PC-3 (cell line): ENCODE data around the gene RFLNA. TPM values are rescaled to one million over a fixed set of nuclear protein-coding genes. Genes with fewer than 3 reads are reported as not detected.

Source experiments
- ATAC-seq: fragments of 200-7000 bp; cut with Tn5 transposase; 2 replicates; pipeline ENCODE4 v1.9.1; 2020; ENCODE audit warnings: mild to moderate bottlenecking, moderate library complexity
- BruUV-seq: library from RNA; stranded (reverse); fragments of 400-500 nt; replicated peaks from 2 replicates; lab custom pipeline; 2021; lab: Mats Ljungman, UMichigan
- CTCF ChIA-PET: fragments of 300-600 bp; sonication (Branson Sonifier 250); formaldehyde crosslinking; loops from one replicate; lab custom pipeline; 2022; ENCODE audit warnings: antibody characterized with exemption; lab: Charles Lee
- POLR2A ChIA-PET: fragments of 300-600 bp; sonication (Branson Sonifier 250); formaldehyde crosslinking; loops from one replicate; lab custom pipeline; 2022; ENCODE audit warnings: antibody characterized with exemption; ENCODE audit not compliant: unreplicated experiment; lab: Charles Lee
- DNase-seq: peaks from one replicate; pipeline ENCODE4 v3.0.0-alpha.2; 2015
- H2AFZ ChIP-seq: fragments of 300-600 bp; sonication (generic); 2 replicates; pipeline ENCODE4 v1.6.0; 2016; ENCODE audit warnings: antibody characterized with exemption, low read length
- H3F3A ChIP-seq: fragments of 300-600 bp; sonication (generic); one replicate; pipeline ENCODE4 v1.6.0; 2017; ENCODE audit warnings: antibody characterized with exemption, low read length, control low read depth, mild to moderate bottlenecking; ENCODE audit not compliant: unreplicated experiment
- H3K27ac ChIP-seq: fragments of 300-600 bp; sonication (generic); 2 replicates; pipeline ENCODE4 v1.5.1; 2016; ENCODE audit warnings: mild to moderate bottlenecking, low read length
- H3K27me3 ChIP-seq: fragments of 300-600 bp; sonication (generic); 2 replicates; pipeline ENCODE4 v1.6.1; 2016; ENCODE audit warnings: low read length, mixed read lengths
- H3K36me3 ChIP-seq: fragments of 300-600 bp; sonication (generic); 2 replicates; pipeline ENCODE4 v1.6.1; 2016; ENCODE audit warnings: low read depth, mixed run types, low read length, mixed read lengths
- H3K4me1 ChIP-seq: fragments of 300-600 bp; sonication (generic); 2 replicates; pipeline ENCODE4 v1.5.1; 2016; ENCODE audit warnings: low read length; ENCODE audit not compliant: insufficient read depth
- H3K4me2 ChIP-seq: fragments of 300-600 bp; sonication (generic); 2 replicates; pipeline ENCODE4 v1.6.0; 2016; ENCODE audit warnings: low read length
- H3K4me3 ChIP-seq: fragments of 300-600 bp; sonication (generic); 2 replicates; pipeline ENCODE4 v1.5.1; 2016; ENCODE audit warnings: mild to moderate bottlenecking, low read length, mixed read lengths
- H3K79me2 ChIP-seq: fragments of 300-600 bp; sonication (generic); 2 replicates; pipeline ENCODE4 v1.6.1; 2017; ENCODE audit warnings: low read length, mixed read lengths
- H3K9ac ChIP-seq: fragments of 300-600 bp; sonication (generic); 2 replicates; pipeline ENCODE4 v1.6.0; 2016; ENCODE audit warnings: mild to moderate bottlenecking, low read length
- H3K9me2 ChIP-seq: fragments of 300-600 bp; sonication (generic); replicated peaks from 2 replicates; pipeline ENCODE4 v1.6.1; 2016; ENCODE audit warnings: mixed run types, low read length, mixed read lengths
- H3K9me3 ChIP-seq: fragments of 300-600 bp; sonication (generic); 2 replicates; pipeline ENCODE4 v1.6.1; 2016; ENCODE audit warnings: low read length, mixed read lengths
- H4K20me1 ChIP-seq: fragments of 300-600 bp; sonication (generic); 2 replicates; pipeline ENCODE4 v1.6.1; 2016; ENCODE audit warnings: low read length, mixed read lengths
- CTCF ChIP-seq: fragments of 300-600 bp; sonication (generic); conservative IDR thresholded peaks from 2 replicates; pipeline ENCODE4 v1.5.1; 2017; ENCODE audit warnings: antibody characterized with exemption, low read depth, mild to moderate bottlenecking, low read length
- EZH2 ChIP-seq: fragments of 300-600 bp; sonication (generic); IDR thresholded peaks from one replicate; pipeline ENCODE4 v1.6.1; 2017; ENCODE audit warnings: antibody characterized with exemption, mild to moderate bottlenecking, low read length; ENCODE audit not compliant: unreplicated experiment
- EZH2phosphoT487 ChIP-seq: fragments of 300-600 bp; sonication (generic); IDR thresholded peaks from 2 replicates; pipeline ENCODE4 v1.6.1; 2018; ENCODE audit warnings: mild to moderate bottlenecking, antibody characterized with exemption, low read length, borderline replicate concordance
- intact Hi-C: fragments of 100-400 bp; cut with micrococcal nuclease; formaldehyde crosslinking; loops from 2 replicates; pipeline ENCODE4 v1.9.0; 2023
- total RNA-seq: library from RNA; depleted of rRNA; stranded (reverse); fragments of >200 nt; gene quantifications from 2 replicates; pipeline ENCODE4 v1.2.3, GENCODE V29; 2014

The RFLNA gene
- total RNA-seq, 1 experiment from 2014 or later: not detected

DNA sequence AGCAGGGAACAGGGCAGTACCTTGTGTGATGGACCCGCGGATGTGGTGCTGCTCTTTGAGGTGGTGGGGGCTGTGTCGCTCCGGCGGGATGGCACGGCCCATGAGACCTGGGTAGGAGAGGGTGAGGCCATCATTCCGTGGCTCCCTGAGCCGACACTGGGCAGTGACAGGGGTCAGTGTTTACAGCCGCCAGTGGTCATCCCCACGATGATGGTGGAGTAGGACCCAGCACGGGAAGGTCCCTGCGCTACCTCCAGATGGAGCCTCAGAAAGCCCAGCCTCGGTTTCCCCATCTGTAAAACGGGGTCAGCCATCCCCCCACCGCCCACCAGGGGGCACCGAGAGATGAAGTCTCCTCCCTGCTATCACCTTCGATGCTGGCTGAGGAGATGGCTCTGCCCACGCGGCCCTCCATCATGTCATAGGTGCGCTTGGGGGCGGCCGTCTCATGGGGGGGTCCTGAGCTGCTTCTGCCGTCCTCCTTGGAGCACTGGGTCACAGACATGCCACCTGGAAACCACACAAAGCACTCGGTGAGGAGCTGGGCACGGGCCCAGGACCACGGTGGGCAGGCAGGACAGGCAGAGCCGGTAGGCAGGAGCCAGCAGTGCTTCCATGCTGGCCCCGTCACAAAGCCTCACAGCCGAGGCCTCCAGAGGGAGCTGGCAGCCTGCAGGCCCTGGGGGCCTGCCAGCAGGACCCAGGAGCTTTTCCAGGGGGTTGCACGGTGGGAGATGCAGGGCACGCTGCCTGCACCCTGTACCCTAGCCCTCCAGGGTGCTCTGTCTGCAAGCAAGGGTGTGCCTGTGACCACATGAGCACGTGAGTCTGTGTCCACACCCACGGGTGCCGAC is 53.1 kb downstream of the RFLNA start:
- Histone ChIP-seq H3K4me1 (no peaks in the 10 kb centered on the region), H3K27me3 (no peaks in the 10 kb centered on the region), H3K27ac (no peak overlapping the region), H3K9me2 (no peaks in the 10 kb centered on the region), H3K4me3 (no peak overlapping the region), H3K36me3 (peaks cover 95% of the 10 kb centered on the region), H3K9ac (no peak overlapping the region), H3K79me2 (no peaks in the 10 kb centered on the region), H3K9me3 (no peaks in the 10 kb centered on the region), H4K20me1 (peaks cover 21% of the 10 kb centered on the region), H3F3A (no peaks in the 10 kb centered on the region), H2AFZ (no peak overlapping the region), H3K4me2 (no peak overlapping the region)
- ChIA-PET CTCF (no interaction called here), POLR2A (interaction anchor here (0.6 kb wide), 1 partner anchor 38 kb away, joined by 5 read pairs; no protein-coding TSS in a partner anchor)
- TF ChIP-seq EZH2 (no peak), CTCF (peak; percentile 76)
- peak; percentile 10 for ATAC-seq
- no peak for DNase-seq
- no TSS peak for BruUV-seq
- intact Hi-C loops: no loop called here

DNA sequence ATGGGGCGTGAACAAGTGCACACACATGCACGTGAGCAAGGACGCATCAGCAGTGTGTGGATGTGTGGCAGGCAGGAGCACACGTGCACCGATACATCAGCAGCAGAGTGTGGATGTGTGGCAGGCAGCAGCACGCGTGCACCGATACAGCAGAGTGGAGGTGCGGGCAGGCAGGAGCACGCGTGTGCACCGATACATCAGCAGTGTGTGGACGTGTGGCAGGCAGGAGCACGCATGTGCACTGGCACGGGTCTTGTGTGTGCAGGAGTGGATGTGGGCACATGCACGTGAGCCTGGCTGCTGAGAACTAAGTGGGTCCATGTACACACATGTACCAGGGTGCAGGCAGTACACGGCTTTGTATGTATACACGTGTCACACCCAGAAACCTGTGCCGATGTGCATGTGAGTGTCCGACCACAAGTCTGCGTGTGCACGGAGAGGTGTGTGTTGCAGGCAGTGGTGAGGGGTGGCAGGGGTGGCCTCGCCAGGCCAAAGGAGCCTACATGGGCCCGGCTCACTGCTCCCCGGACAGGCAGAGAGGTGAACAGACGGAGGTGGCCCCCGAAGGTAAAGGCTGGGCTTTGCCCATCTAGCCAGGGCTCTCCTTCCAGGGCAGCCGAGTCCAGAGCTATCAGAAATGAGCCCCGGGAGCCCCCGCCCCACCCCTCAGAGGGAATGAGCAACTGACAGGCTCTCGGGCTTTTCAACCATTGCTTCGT is 53.9 kb downstream of the RFLNA start:
- TF ChIP-seq CTCF (no peak), EZH2phosphoT487 (no peak)
- no peak for DNase-seq
- ChIA-PET POLR2A (no interaction called here), CTCF (no interaction called here)
- Histone ChIP-seq H3K9me3 (no peaks in the 10 kb centered on the region), H3K4me1 (no peaks in the 10 kb centered on the region), H3K27me3 (no peaks in the 10 kb centered on the region), H3K4me3 (no peak overlapping the region), H3K9ac (no peak overlapping the region), H3K79me2 (no peaks in the 10 kb centered on the region), H3K36me3 (peaks cover 97% of the 10 kb centered on the region), H3K27ac (no peak overlapping the region), H3K4me2 (no peak overlapping the region), H4K20me1 (peaks cover 26% of the 10 kb centered on the region), H3F3A (no peaks in the 10 kb centered on the region), H2AFZ (no peak overlapping the region), H3K9me2 (no peaks in the 10 kb centered on the region)
- ATAC-seq: no peak
- intact Hi-C loops: no loop called here
- no TSS peak for BruUV-seq

DNA sequence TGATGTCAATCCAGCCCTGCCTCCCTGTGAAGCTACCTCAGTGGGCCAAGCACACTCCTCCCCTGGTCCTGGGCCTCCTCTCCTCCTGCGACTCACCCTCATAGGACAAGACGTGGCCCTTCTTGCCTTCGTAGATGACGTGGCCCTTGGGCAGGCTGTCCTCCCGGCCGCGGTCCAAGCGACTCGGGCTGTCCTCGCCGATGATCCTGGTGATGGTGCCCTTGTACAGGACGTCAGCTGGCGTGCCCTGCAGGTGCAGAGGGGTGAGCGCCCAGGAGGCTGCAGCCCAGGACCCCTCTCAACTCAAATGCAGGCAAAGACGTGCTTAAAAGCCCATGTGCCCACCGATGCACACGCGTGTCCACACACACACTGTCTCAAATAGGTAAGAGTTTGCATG is 55.6 kb downstream of the RFLNA start:
- no peak overlapping the region for H2AFZ ChIP-seq
- H3K9me3 ChIP-seq: no peaks in the 10 kb centered on the region
- ChIA-PET POLR2A (no interaction called here), CTCF (no interaction called here)
- H4K20me1 ChIP-seq: peaks cover 26% of the 10 kb centered on the region
- peaks cover 96% of the 10 kb centered on the region for H3K36me3 ChIP-seq
- no peak overlapping the region for H3K27ac ChIP-seq
- intact Hi-C loops: no loop called here
- no peaks in the 10 kb centered on the region for H3K4me1 ChIP-seq
- no peak overlapping the region for H3K4me3 ChIP-seq
- no TSS peak for BruUV-seq
- H3F3A ChIP-seq: no peaks in the 10 kb centered on the region
- no peak overlapping the region for H3K9ac ChIP-seq
- no peak for ATAC-seq
- H3K9me2 ChIP-seq: no peaks in the 10 kb centered on the region
- H3K79me2 ChIP-seq: no peaks in the 10 kb centered on the region
- H3K4me2 ChIP-seq: no peak overlapping the region
- H3K27me3 ChIP-seq: no peaks in the 10 kb centered on the region
- DNase-seq: no peak
- TF ChIP-seq EZH2phosphoT487 (no peak), CTCF (no peak), EZH2 (no peak)
